RWPE1 (cell line): ENCODE measurements around the gene RPAP3.

Source experiments
- CTCF ChIA-PET: fragments of 350-600 bp; sonication (Branson Sonifier 250); formaldehyde crosslinking; extraction: SDS; loops from one replicate; lab custom pipeline; 2021; lab: Yijun Ruan, JAX
- POLR2A ChIA-PET: fragments of 400-600 bp; formaldehyde crosslinking; extraction: SDS; loops from one replicate; lab custom pipeline; 2020; ENCODE audit warnings: antibody characterized with exemption; ENCODE audit not compliant: low non-redundant PET; lab: Yijun Ruan, JAX
- DNase-seq: peaks from one replicate; pipeline ENCODE4 v3.0.0; 2012; ENCODE audit warnings: low spot score
- H3K27ac ChIP-seq: fragments of 450-650 bp; 2 replicates; pipeline ENCODE4 v1.5.1; 2017
- CTCF ChIP-seq: fragments of 450-650 bp; conservative IDR thresholded peaks from 2 replicates; pipeline ENCODE4 v1.5.1; 2017; ENCODE audit warnings: low read depth, mild to moderate bottlenecking

The RPAP3 gene

GRCh38 chr12:47744005-47744651 lies 38.3 kb upstream of the RPAP3 start:
- ChIA-PET POLR2A (interaction anchor here (1.2 kb wide), 1 partner anchor 39 kb away, joined by 3 read pairs; no protein-coding TSS in a partner anchor), CTCF (interaction anchor here (0.5 to 6.3 kb wide), 16 partner anchors 10 to 672 kb away, joined by 3 to 167 read pairs (median 4); partner anchors contain the start of genes RAPGEF3 and SLC48A1)
- DNase-seq = peak; percentile 83
- H3K27ac ChIP-seq = 0 out of 2 replicates have a peak overlapping the region, but pooled peaks have one; percentile 7
- peak; percentile 81 for TF ChIP-seq CTCF

GRCh38 chr12:47743311-47743860 lies 37.6 kb upstream of the RPAP3 start:
- CTCF ChIA-PET = interaction anchor here (0.7 to 6.3 kb wide), 19 partner anchors 11 to 671 kb away, joined by 3 to 167 read pairs (median 4); partner anchors contain the start of genes RAPGEF3 and SLC48A1
- no peak for DNase-seq
- POLR2A ChIA-PET = interaction anchor here (1.2 kb wide), 1 partner anchor 39 kb away, joined by 3 read pairs; no protein-coding TSS in a partner anchor
- 0 out of 2 replicates have a peak overlapping the region, but pooled peaks have one; percentile 7 for H3K27ac ChIP-seq
- TF ChIP-seq CTCF = no peak

- DNase-seq = peak; percentile 46
- no peak overlapping the region for H3K27ac ChIP-seq
- TF ChIP-seq CTCF = peak; percentile 96
- ChIA-PET POLR2A (no interaction called here), CTCF (interaction anchor here (0.6 to 6.3 kb wide), 20 partner anchors 10 to 268 kb away, joined by 3 to 167 read pairs (median 4); partner anchors contain the start of genes RAPGEF3 and SLC48A1)
These were observed 36.5 kb upstream of the RPAP3 start for GRCh38 chr12:47742253-47742825.

- peak overlapping the region; percentile 30 for H3K27ac ChIP-seq
- ChIA-PET POLR2A (no interaction called here), CTCF (interaction anchor here (0.5 to 6.3 kb wide), 13 partner anchors 9 to 269 kb away, joined by 3 to 167 read pairs (median 8); partner anchors contain the start of genes RAPGEF3 and SLC48A1)
- TF ChIP-seq CTCF = no peak
- no peak for DNase-seq
These were observed 35.5 kb upstream of the RPAP3 start for GRCh38 chr12:47741340-47741703.

GRCh38 chr12:47740606-47741339 lies 34.9 kb upstream of the RPAP3 start:
- H3K27ac ChIP-seq = peak overlapping the region; percentile 30
- POLR2A ChIA-PET = no interaction called here
- CTCF ChIA-PET = interaction anchor here (0.6 to 6.3 kb wide), 7 partner anchors 8 to 240 kb away, joined by 3 to 167 read pairs (median 36); partner anchors contain the start of genes RAPGEF3 and SLC48A1
- TF ChIP-seq CTCF = no peak
- no peak for DNase-seq

GRCh38 chr12:47739979-47740378 lies 34.1 kb upstream of the RPAP3 start:
- ChIA-PET POLR2A (no interaction called here), CTCF (interaction anchor here (0.6 to 6.3 kb wide), 5 partner anchors 27 to 239 kb away, joined by 3 to 167 read pairs (median 3); partner anchors contain the start of gene SLC48A1)
- no peak overlapping the region for H3K27ac ChIP-seq

More at GRCh38 chr12:47739979-47740378, 34.1 kb upstream of the RPAP3 start:
- DNase-seq = no peak
- TF ChIP-seq CTCF = no peak
